MCF 10A (cell line): ENCODE data around the gene MFSD2B. TPM values are rescaled to one million over a fixed set of nuclear protein-coding genes. Genes with fewer than 3 reads are reported as not detected.

ENCODE experiments used
- BruUV-seq: library from RNA; stranded (reverse); fragments of 400-500 nt; replicated peaks from 2 replicates; lab custom pipeline; 2021; lab: Mats Ljungman, UMichigan
- CTCF ChIA-PET: fragments of 300-600 bp; sonication (Branson Sonifier 250); formaldehyde crosslinking; extraction: SDS; loops from one replicate; lab custom pipeline; 2021; ENCODE audit warnings: antibody characterized with exemption, inconsistent platforms; lab: Yijun Ruan, JAX
- POLR2A ChIA-PET: fragments of 300-600, 350-650 bp; sonication (Branson Sonifier 250); formaldehyde crosslinking; extraction: SDS; loops from one replicate; lab custom pipeline; 2020; ENCODE audit warnings: antibody characterized with exemption, inconsistent platforms; lab: Yijun Ruan, JAX
- DNase-seq: peaks from one replicate; pipeline ENCODE4 v3.0.0-alpha.2; 2018; ENCODE audit not compliant: unreplicated experiment
- H3K27ac Mint-ChIP-seq: one replicate; pipeline ENCODE4 v1.8.0; 2022; ENCODE audit warnings: mild to moderate bottlenecking, low read depth, mixed read lengths; ENCODE audit not compliant: unreplicated experiment
- H3K27me3 Mint-ChIP-seq: one replicate; pipeline ENCODE4 v1.8.0; 2022; ENCODE audit warnings: mixed read lengths; ENCODE audit not compliant: insufficient read depth, unreplicated experiment
- H3K36me3 Mint-ChIP-seq: one replicate; pipeline ENCODE4 v1.8.0; 2022; ENCODE audit warnings: mild to moderate bottlenecking, moderate library complexity, mixed read lengths; ENCODE audit not compliant: insufficient read depth, unreplicated experiment
- H3K4me1 Mint-ChIP-seq: one replicate; pipeline ENCODE4 v1.8.0; 2022; ENCODE audit warnings: mixed read lengths; ENCODE audit not compliant: insufficient read depth, unreplicated experiment
- H3K4me3 Mint-ChIP-seq: one replicate; pipeline ENCODE4 v1.8.0; 2022; ENCODE audit warnings: mild to moderate bottlenecking, moderate library complexity, mixed read lengths; ENCODE audit not compliant: unreplicated experiment
- H3K9me3 Mint-ChIP-seq: one replicate; pipeline ENCODE4 v1.8.0; 2022; ENCODE audit warnings: mixed read lengths; ENCODE audit not compliant: unreplicated experiment
- intact Hi-C: fragments of 100-400 bp; cut with micrococcal nuclease; formaldehyde crosslinking; loops from 2 replicates; pipeline ENCODE4 v1.14.1; 2022
- total RNA-seq: library from RNA; stranded (reverse); gene quantifications from 2 replicates; pipeline ENCODE4 v1.2.3, GENCODE V29; 2022
- TF ChIP-seq, protein P1 (sequence below): fragments of 200-600 bp; IDR thresholded peaks from one replicate; pipeline ENCODE4 v1.8.0; 2022; ENCODE audit warnings: antibody characterized with exemption, mild to moderate bottlenecking; ENCODE audit not compliant: unreplicated experiment

MFSD2B gene
- total RNA-seq, 1 experiment from 2014 or later, result 0.26 TPM

DNA sequence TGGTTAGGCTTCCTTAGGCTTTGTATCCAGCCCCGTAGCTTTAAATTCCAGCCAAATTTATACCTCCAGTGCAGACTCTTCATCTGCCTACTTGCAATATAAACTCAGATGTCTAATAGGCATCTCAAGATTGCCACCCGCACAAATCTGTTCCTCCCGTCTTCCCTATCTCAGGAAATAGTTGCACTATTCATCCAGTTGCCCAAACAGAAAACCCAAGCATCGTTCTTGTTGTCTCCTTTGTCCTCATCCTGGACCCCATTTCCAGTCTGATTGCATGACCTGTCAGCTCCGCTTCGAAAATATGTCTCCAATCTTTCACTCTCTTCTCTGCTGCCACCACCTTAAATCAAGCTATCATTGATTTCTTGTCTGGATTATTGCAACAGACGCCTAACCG is 41.9 kb downstream of the MFSD2B start:
- Mint-ChIP-seq H3K27me3 (no peaks in the 10 kb centered on the region), H3K36me3 (peaks cover 5% of the 10 kb centered on the region), H3K4me1 (peaks cover 11% of the 10 kb centered on the region), H3K4me3 (no peak overlapping the region), H3K9me3 (no peaks in the 10 kb centered on the region), H3K27ac (no peak overlapping the region)
- CTCF ChIA-PET, result interaction anchor here (0.6 to 1.2 kb wide), 4 partner anchors 8 to 22 kb away, joined by 3 to 4 read pairs (median 3); no protein-coding TSS in a partner anchor
- no peak for DNase-seq
- BruUV-seq, result no TSS peak
- intact Hi-C loops, result no loop called here
- POLR2A ChIA-PET, result interaction anchor here (1.3 to 2.8 kb wide), 3 partner anchors 21 to 125 kb away, joined by 3 to 22 read pairs (median 3); partner anchors contain the start of genes ATAD2B and SF3B6
- TF ChIP-seq, protein P1, sequence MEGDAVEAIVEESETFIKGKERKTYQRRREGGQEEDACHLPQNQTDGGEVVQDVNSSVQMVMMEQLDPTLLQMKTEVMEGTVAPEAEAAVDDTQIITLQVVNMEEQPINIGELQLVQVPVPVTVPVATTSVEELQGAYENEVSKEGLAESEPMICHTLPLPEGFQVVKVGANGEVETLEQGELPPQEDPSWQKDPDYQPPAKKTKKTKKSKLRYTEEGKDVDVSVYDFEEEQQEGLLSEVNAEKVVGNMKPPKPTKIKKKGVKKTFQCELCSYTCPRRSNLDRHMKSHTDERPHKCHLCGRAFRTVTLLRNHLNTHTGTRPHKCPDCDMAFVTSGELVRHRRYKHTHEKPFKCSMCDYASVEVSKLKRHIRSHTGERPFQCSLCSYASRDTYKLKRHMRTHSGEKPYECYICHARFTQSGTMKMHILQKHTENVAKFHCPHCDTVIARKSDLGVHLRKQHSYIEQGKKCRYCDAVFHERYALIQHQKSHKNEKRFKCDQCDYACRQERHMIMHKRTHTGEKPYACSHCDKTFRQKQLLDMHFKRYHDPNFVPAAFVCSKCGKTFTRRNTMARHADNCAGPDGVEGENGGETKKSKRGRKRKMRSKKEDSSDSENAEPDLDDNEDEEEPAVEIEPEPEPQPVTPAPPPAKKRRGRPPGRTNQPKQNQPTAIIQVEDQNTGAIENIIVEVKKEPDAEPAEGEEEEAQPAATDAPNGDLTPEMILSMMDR, result no peak

DNA sequence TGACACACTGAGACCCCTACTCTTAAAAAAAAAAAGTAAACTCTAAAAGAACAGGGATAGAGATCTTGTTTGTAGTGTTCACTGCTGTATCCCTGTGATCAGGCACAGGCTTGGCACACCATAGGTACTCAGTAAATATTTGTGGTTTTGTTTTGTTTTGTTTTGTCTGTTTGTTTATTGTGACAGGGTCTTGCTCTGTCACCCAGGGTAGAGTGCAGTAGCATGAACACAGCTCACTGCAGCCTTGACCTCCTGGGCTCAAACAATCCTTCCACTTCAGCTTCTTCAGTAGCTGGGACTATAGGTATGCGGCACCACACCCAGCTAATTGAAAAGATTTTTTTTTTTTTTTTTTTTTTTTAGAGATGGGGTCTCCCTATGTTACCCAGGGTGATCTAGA is 43.1 kb downstream of the MFSD2B start:
- ChIA-PET CTCF (interaction anchor here (0.6 to 0.9 kb wide), 4 partner anchors 35 to 382 kb away, joined by 3 to 5 read pairs (median 4); no protein-coding TSS in a partner anchor), POLR2A (interaction anchor here (1.3 to 1.6 kb wide), 2 partner anchors 20 to 24 kb away, joined by 3 to 7 read pairs; partner anchors contain the start of gene SF3B6)
- Mint-ChIP-seq H3K4me1 (peaks cover 6% of the 10 kb centered on the region), H3K27me3 (no peaks in the 10 kb centered on the region), H3K4me3 (no peak overlapping the region), H3K36me3 (no peaks in the 10 kb centered on the region), H3K27ac (no peak overlapping the region), H3K9me3 (no peaks in the 10 kb centered on the region)
- DNase-seq, result no peak
- TF ChIP-seq, protein P1, result no peak
- intact Hi-C loops, result no loop called here
- BruUV-seq, result no TSS peak

DNA sequence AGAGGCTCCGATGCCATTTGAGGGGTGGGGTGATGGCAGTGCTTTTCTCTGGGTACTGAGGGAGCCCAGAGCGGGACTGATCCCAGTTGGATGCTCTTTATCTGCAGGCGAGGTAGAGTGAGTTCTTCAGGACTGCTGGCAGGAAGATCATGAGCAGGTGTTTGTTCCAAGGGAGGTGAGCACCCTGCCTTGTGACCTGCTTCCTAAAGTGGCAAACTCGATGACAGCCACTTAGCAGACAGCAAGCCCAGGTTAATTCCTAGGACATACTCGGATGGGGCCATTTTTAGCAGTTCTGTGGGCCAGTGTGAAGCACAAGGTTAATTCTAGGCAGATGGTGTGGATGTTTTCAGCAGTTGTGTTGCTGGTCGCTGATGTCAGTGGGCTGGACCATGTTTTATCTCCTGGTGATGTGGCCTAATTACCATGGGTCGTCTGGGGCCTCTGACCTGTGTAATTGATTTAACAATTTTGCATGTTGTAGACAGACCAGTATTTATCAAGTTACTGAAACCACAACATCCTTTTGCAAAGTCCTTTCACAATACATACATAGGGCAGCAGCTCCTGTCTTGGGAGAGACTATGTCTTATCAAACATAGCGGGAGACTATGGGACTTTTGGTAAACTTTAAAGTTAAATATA is 44.6 kb downstream of the MFSD2B start:
- H3K36me3 Mint-ChIP-seq, result no peaks in the 10 kb centered on the region
- BruUV-seq, result no TSS peak
- ChIA-PET POLR2A (interaction anchor here (0.8 to 1.6 kb wide), 2 partner anchors 21 to 22 kb away, joined by 3 to 7 read pairs; partner anchors contain the start of gene SF3B6), CTCF (interaction anchor here (0.7 to 1.3 kb wide), 3 partner anchors 29 to 710 kb away, joined by 3 to 4 read pairs (median 3); no protein-coding TSS in a partner anchor)
- TF ChIP-seq, protein P1, result no peak
- no peak for DNase-seq
- H3K4me1 Mint-ChIP-seq, result peaks cover 1% of the 10 kb centered on the region
- intact Hi-C loops, result no loop called here
- no peaks in the 10 kb centered on the region for H3K27me3 Mint-ChIP-seq
- no peak overlapping the region for H3K27ac Mint-ChIP-seq
- H3K9me3 Mint-ChIP-seq, result no peaks in the 10 kb centered on the region
- no peak overlapping the region for H3K4me3 Mint-ChIP-seq

DNA sequence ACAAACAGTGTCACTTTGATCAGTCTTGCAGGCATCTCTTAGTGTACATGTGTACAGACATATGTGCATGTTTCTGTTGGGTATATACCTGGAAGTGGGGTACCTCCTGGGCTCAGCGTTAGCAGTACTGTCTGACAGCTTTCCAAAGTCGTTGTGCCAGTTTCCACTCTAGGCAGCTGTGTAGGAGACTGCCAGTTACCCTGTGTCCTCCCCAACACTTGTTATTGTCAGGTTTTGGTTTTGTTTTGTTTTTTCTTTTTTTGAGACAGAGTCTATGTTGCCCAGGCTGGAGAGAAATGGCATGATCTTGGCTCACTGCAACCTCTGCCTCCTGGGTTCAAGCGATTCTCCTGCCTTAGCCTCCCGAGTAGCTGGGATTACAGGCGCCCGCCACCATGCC is 45.9 kb downstream of the MFSD2B start:
- no peaks in the 10 kb centered on the region for H3K4me1 Mint-ChIP-seq
- H3K27ac Mint-ChIP-seq, result no peak overlapping the region
- no peak for DNase-seq
- H3K4me3 Mint-ChIP-seq, result no peak overlapping the region
- CTCF ChIA-PET, result interaction anchor here (0.6 kb wide), 1 partner anchor 52 kb away, joined by 3 read pairs; no protein-coding TSS in a partner anchor
- TF ChIP-seq, protein P1, result no peak
- no peaks in the 10 kb centered on the region for H3K27me3 Mint-ChIP-seq
- no peaks in the 10 kb centered on the region for H3K9me3 Mint-ChIP-seq
- H3K36me3 Mint-ChIP-seq, result no peaks in the 10 kb centered on the region
- intact Hi-C loops, result no loop called here
- BruUV-seq, result no TSS peak
- POLR2A ChIA-PET, result interaction anchor here (1.0 kb wide), 1 partner anchor 8 kb away, joined by 3 read pairs; no protein-coding TSS in a partner anchor
